ENCODE results near the gene C19orf25.

Gene C19orf25

GRCh38 chr19:1438933-1439354 lies 40.1 kb downstream of the C19orf25 start:
- Histone ChIP-seq H3K36me3 (ENCODE audit: control insufficient read depth in 1 of 2, insufficient read depth in 2 of 2, low read length in 2 of 2) (peaks cover 12 to 49% of the 10 kb centered on the region in 2 donors), H3K9me3 (ENCODE audit: control insufficient read depth in 1 of 2, low read length in 2 of 2) (no peaks in the 10 kb centered on the region), H3K27ac (ENCODE audit: low read depth, low read length) (no peak overlapping the region), H3K27me3 (ENCODE audit: control insufficient read depth in 1 of 2, insufficient read depth in 2 of 2, low read length in 2 of 2) (no peaks in the 10 kb centered on the region), H3K4me1 (ENCODE audit: control insufficient read depth in 1 of 2, insufficient read depth in 2 of 2, low read length in 2 of 2) (peaks cover 10 to 22% of the 10 kb centered on the region in 2 donors), H3K9ac (ENCODE audit: low read depth in 1 of 2, low read length in 2 of 2) (peak overlapping the region; percentile 79 to 90), H3K4me3 (ENCODE audit: low read depth in 1 of 2, low read length in 2 of 2) (peak overlapping the region; percentile 91 to 92)

GRCh38 chr19:1438035-1438932 lies 40.7 kb downstream of the C19orf25 start, which contains the start of gene RPS15:
RPS15 (plus strand) TSS chr19:1438396; CDS start chr19:1438426, 30 bp downstream.
- Histone ChIP-seq H3K4me1 (ENCODE audit: control insufficient read depth in 1 of 2, insufficient read depth in 2 of 2, low read length in 2 of 2) (peaks cover 10 to 22% of the 10 kb centered on the region in 2 donors), H3K36me3 (ENCODE audit: control insufficient read depth in 1 of 2, insufficient read depth in 2 of 2, low read length in 2 of 2) (peaks cover 15 to 56% of the 10 kb centered on the region in 2 donors), H3K9ac (ENCODE audit: low read depth in 1 of 2, low read length in 2 of 2) (peak within 1 kb of the TSS; percentile 79 to 90), H3K27me3 (ENCODE audit: control insufficient read depth in 1 of 2, insufficient read depth in 2 of 2, low read length in 2 of 2) (no peaks in the 10 kb centered on the region), H3K27ac (ENCODE audit: low read depth, low read length) (peak within 1 kb of the TSS; percentile 87), H3K9me3 (ENCODE audit: control insufficient read depth in 1 of 2, low read length in 2 of 2) (no peaks in the 10 kb centered on the region), H3K4me3 (ENCODE audit: low read depth in 1 of 2, low read length in 2 of 2) (peak within 1 kb of the TSS; percentile 91 to 92)

DNA sequence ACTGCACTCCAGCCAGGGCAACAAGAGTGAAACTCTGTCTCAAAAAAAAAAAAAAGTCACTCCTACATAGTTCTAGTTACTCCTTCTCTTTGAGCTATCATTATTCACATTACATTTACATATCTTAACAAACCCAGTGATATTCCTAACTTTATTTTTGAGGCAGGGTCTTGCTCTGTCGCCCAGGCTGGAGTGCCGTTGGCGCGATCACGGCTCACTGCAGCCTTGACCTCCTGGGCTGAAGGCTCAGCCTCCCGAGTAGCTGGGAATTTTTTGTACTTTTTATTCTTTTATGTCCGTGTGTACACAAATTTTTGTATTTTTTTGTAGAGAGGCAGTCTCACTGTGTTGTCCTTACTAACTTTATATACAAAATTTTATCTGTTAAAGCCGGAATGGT lies 41.4 kb downstream of the C19orf25 start:
- H3K36me3 ChIP-seq (ENCODE audit: control insufficient read depth in 1 of 2, insufficient read depth in 2 of 2, low read length in 2 of 2), result peaks cover 18 to 58% of the 10 kb centered on the region in 2 donors

GRCh38 chr19:1435378-1435989 lies 43.5 kb downstream of the C19orf25 start:
- peaks cover 14 to 54% of the 10 kb centered on the region in 2 donors for H3K36me3 ChIP-seq (ENCODE audit: control insufficient read depth in 1 of 2, insufficient read depth in 2 of 2, low read length in 2 of 2)
- H3K9ac ChIP-seq (ENCODE audit: low read depth in 1 of 2, low read length in 2 of 2), result no peak overlapping the region
- no peaks in the 10 kb centered on the region for H3K9me3 ChIP-seq (ENCODE audit: control insufficient read depth in 1 of 2, low read length in 2 of 2)
- H3K4me1 ChIP-seq (ENCODE audit: control insufficient read depth in 1 of 2, insufficient read depth in 2 of 2, low read length in 2 of 2), result peaks cover 9 to 22% of the 10 kb centered on the region in 2 donors
- H3K27me3 ChIP-seq (ENCODE audit: control insufficient read depth in 1 of 2, insufficient read depth in 2 of 2, low read length in 2 of 2), result no peaks in the 10 kb centered on the region
- no peak overlapping the region for H3K27ac ChIP-seq (ENCODE audit: low read depth, low read length)
- H3K4me3 ChIP-seq (ENCODE audit: low read depth in 1 of 2, low read length in 2 of 2), result no peak overlapping the region

More for the DNA sequence above, 41.4 kb downstream of the C19orf25 start:
- peak overlapping the region; percentile 91 to 92 for H3K4me3 ChIP-seq (ENCODE audit: low read depth in 1 of 2, low read length in 2 of 2)
- no peaks in the 10 kb centered on the region for H3K27me3 ChIP-seq (ENCODE audit: control insufficient read depth in 1 of 2, insufficient read depth in 2 of 2, low read length in 2 of 2)
- H3K9ac ChIP-seq (ENCODE audit: low read depth in 1 of 2, low read length in 2 of 2), result peak overlapping the region in 1 of 2 donors; percentile 57
- peak overlapping the region; percentile 22 for H3K27ac ChIP-seq (ENCODE audit: low read depth, low read length)
- no peaks in the 10 kb centered on the region for H3K9me3 ChIP-seq (ENCODE audit: control insufficient read depth in 1 of 2, low read length in 2 of 2)
- peaks cover 10 to 22% of the 10 kb centered on the region in 2 donors for H3K4me1 ChIP-seq (ENCODE audit: control insufficient read depth in 1 of 2, insufficient read depth in 2 of 2, low read length in 2 of 2)

- H3K36me3 ChIP-seq (ENCODE audit: control insufficient read depth in 1 of 2, insufficient read depth in 2 of 2, low read length in 2 of 2), result peaks cover 11 to 52% of the 10 kb centered on the region in 2 donors
- no peaks in the 10 kb centered on the region for H3K9me3 ChIP-seq (ENCODE audit: control insufficient read depth in 1 of 2, low read length in 2 of 2)
- H3K27ac ChIP-seq (ENCODE audit: low read depth, low read length), result no peak overlapping the region
Observed at GRCh38 chr19:1434577-1435060, 44.4 kb downstream of the C19orf25 start.

GRCh38 chr19:1434040-1434366 lies 45.0 kb downstream of the C19orf25 start:
- Histone ChIP-seq H3K4me1 (ENCODE audit: control insufficient read depth in 1 of 2, insufficient read depth in 2 of 2, low read length in 2 of 2) (peaks cover 0 to 8% of the 10 kb centered on the region in 2 donors), H3K36me3 (ENCODE audit: control insufficient read depth in 1 of 2, insufficient read depth in 2 of 2, low read length in 2 of 2) (peaks cover 13 to 56% of the 10 kb centered on the region in 2 donors), H3K4me3 (ENCODE audit: low read depth in 1 of 2, low read length in 2 of 2) (no peak overlapping the region), H3K9ac (ENCODE audit: low read depth in 1 of 2, low read length in 2 of 2) (no peak overlapping the region), H3K27me3 (ENCODE audit: control insufficient read depth in 1 of 2, insufficient read depth in 2 of 2, low read length in 2 of 2) (no peaks in the 10 kb centered on the region), H3K27ac (ENCODE audit: low read depth, low read length) (no peak overlapping the region), H3K9me3 (ENCODE audit: control insufficient read depth in 1 of 2, low read length in 2 of 2) (no peaks in the 10 kb centered on the region)

More at GRCh38 chr19:1434577-1435060, 44.4 kb downstream of the C19orf25 start:
- H3K27me3 ChIP-seq (ENCODE audit: control insufficient read depth in 1 of 2, insufficient read depth in 2 of 2, low read length in 2 of 2), result no peaks in the 10 kb centered on the region
- peaks cover 2 to 14% of the 10 kb centered on the region in 2 donors for H3K4me1 ChIP-seq (ENCODE audit: control insufficient read depth in 1 of 2, insufficient read depth in 2 of 2, low read length in 2 of 2)
- no peak overlapping the region for H3K4me3 ChIP-seq (ENCODE audit: low read depth in 1 of 2, low read length in 2 of 2)
- no peak overlapping the region for H3K9ac ChIP-seq (ENCODE audit: low read depth in 1 of 2, low read length in 2 of 2)

DNA sequence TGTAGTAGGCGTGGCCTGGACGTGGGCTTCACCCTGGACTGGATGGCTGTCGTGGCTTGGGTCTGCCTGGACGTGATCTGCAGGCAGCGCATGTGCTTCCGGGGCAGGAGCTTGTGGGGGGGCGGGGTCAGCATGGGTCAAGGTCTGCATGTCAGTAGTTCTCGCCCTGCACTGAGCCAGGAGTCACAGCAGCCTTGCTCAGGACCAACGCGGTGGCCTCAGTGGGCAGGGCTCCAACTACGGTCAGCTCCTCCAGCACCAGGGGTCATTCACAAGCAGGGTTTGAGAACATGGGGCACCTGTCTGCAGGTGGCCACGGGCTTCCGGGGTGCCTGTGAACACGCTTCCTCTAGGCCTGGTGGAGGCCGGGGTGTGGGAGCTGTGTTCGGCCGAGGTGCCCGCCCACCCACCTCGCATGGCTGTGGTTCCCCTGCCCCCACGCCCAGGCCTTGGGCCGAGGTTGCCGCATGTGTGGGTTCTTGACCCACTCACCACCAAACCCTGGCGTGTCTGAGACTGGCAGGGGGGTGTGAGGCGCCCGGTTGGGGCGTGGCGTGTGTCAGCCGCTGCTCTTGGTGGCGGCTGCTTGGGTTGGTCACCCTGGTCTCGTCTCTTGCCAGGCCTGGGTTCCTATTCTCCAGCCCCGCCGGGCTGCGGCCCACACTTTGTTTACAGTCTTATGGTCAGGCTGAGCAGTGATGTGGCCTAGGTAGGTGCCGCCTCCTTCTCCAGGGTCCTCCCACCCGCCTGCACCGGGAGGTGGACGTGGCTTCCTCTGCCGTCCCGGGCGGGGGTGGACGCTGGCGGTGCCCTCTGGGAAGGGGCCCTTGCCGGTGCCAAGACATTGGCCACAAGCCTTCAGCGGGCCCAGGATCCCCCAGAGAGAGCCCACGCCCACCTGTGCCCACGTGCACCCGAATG lies 45.6 kb downstream of the C19orf25 start:
- H3K36me3 ChIP-seq (ENCODE audit: control insufficient read depth in 1 of 2, insufficient read depth in 2 of 2, low read length in 2 of 2), result peaks cover 17 to 60% of the 10 kb centered on the region in 2 donors
- H3K27ac ChIP-seq (ENCODE audit: low read depth, low read length), result no peak overlapping the region
- H3K4me3 ChIP-seq (ENCODE audit: low read depth in 1 of 2, low read length in 2 of 2), result no peak overlapping the region
- no peaks in the 10 kb centered on the region for H3K9me3 ChIP-seq (ENCODE audit: control insufficient read depth in 1 of 2, low read length in 2 of 2)
- H3K27me3 ChIP-seq (ENCODE audit: control insufficient read depth in 1 of 2, insufficient read depth in 2 of 2, low read length in 2 of 2), result no peaks in the 10 kb centered on the region
- H3K4me1 ChIP-seq (ENCODE audit: control insufficient read depth in 1 of 2, insufficient read depth in 2 of 2, low read length in 2 of 2), result peaks cover 0 to 8% of the 10 kb centered on the region in 2 donors
- H3K9ac ChIP-seq (ENCODE audit: low read depth in 1 of 2, low read length in 2 of 2), result no peak overlapping the region

- Histone ChIP-seq H3K27ac (ENCODE audit: low read depth, low read length) (no peak overlapping the region), H3K27me3 (ENCODE audit: control insufficient read depth in 1 of 2, insufficient read depth in 2 of 2, low read length in 2 of 2) (no peaks in the 10 kb centered on the region), H3K4me1 (ENCODE audit: control insufficient read depth in 1 of 2, insufficient read depth in 2 of 2, low read length in 2 of 2) (peaks cover 0 to under 1% of the 10 kb centered on the region in 2 donors), H3K36me3 (ENCODE audit: control insufficient read depth in 1 of 2, insufficient read depth in 2 of 2, low read length in 2 of 2) (peaks cover 17 to 65% of the 10 kb centered on the region in 2 donors), H3K9ac (ENCODE audit: low read depth in 1 of 2, low read length in 2 of 2) (no peak overlapping the region), H3K4me3 (ENCODE audit: low read depth in 1 of 2, low read length in 2 of 2) (no peak overlapping the region), H3K9me3 (ENCODE audit: control insufficient read depth in 1 of 2, low read length in 2 of 2) (no peaks in the 10 kb centered on the region)
Observed at GRCh38 chr19:1432507-1432887, 46.5 kb downstream of the C19orf25 start.

GRCh38 chr19:1431759-1432506 lies 47.1 kb downstream of the C19orf25 start:
- no peak overlapping the region for H3K27ac ChIP-seq (ENCODE audit: low read depth, low read length)
- no peak overlapping the region for H3K9ac ChIP-seq (ENCODE audit: low read depth in 1 of 2, low read length in 2 of 2)
- no peaks in the 10 kb centered on the region for H3K9me3 ChIP-seq (ENCODE audit: control insufficient read depth in 1 of 2, low read length in 2 of 2)
- H3K27me3 ChIP-seq (ENCODE audit: control insufficient read depth in 1 of 2, insufficient read depth in 2 of 2, low read length in 2 of 2), result no peaks in the 10 kb centered on the region
- H3K4me1 ChIP-seq (ENCODE audit: control insufficient read depth in 1 of 2, insufficient read depth in 2 of 2, low read length in 2 of 2), result no peaks in the 10 kb centered on the region
- no peak overlapping the region for H3K4me3 ChIP-seq (ENCODE audit: low read depth in 1 of 2, low read length in 2 of 2)
- H3K36me3 ChIP-seq (ENCODE audit: control insufficient read depth in 1 of 2, insufficient read depth in 2 of 2, low read length in 2 of 2), result peaks cover 17 to 68% of the 10 kb centered on the region in 2 donors
